SKM-1 (cell line): ENCODE results near the gene OR4E1.
"Not testable (repeated sequence)": the region's sequence is repeated elsewhere in the genome, so short reads cannot be mapped to it uniquely, and the experiment has no call there.

Source experiments
- DNase-seq: peaks from one replicate; lab custom pipeline; 2025; ENCODE audit not compliant: unreplicated experiment; lab: John Stamatoyannopoulos, UW

The OR4E1 gene

GRCh38 chr14:21654215-21654614, 19.4 kb downstream of the OR4E1 start:
- no peak for DNase-seq

- DNase-seq = no peak
Observed at GRCh38 chr14:21653331-21653885, 20.2 kb downstream of the OR4E1 start, which contains the start of gene OR4E2. TSS of gene OR4E2 (plus strand) at chr14:21653835. CDS start at chr14:21665083, 11,248 bp downstream.

DNA sequence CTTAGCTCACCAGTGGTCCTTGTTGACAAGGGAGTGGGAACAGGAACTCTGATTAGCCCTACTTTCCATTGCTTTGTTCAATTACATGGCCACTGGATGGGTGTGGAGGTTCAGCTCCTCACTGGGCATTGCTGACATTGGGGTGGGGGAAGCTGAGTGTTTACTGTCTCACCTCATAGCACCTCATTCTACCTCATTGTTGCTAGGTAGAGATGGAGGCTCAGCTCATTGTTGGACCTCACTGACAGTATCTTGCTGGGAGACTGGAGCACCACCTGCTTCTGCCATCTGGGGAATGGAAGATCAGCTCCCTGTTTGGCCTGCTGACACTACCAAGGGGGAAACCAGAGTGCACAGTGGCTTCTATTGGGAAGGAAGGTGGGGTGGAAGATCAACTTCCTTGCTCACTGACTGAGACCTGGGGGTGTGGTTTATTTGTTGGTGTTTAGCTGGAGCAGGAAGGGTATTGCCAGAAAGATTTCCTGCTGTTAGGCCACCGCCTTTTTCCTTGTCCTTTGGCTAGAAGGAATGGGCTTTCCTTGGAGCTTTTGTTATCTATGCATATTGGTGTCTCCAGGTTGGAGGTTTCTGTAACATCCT, 21.3 kb downstream of the OR4E1 start:
- no peak for DNase-seq

- no peak for DNase-seq
Observed at GRCh38 chr14:21647380-21647779, 26.2 kb downstream of the OR4E1 start.

DNA sequence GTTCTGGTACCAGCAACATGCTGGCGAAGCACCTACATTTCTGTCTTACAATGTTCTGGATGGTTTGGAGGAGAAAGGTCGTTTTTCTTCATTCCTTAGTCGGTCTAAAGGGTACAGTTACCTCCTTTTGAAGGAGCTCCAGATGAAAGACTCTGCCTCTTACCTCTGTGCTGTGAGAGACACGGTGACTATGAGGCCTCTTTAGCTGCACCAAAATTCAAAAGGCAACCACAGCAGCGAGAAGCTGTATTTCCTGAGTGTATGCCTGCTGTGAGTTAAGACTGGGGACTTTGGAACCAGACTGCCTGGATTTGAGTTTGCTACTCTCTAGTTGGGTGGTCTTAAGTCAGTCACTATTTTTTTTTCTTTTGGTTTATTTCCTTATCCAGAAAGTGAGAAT, 30.2 kb downstream of the OR4E1 start:
- no peak for DNase-seq

DNA sequence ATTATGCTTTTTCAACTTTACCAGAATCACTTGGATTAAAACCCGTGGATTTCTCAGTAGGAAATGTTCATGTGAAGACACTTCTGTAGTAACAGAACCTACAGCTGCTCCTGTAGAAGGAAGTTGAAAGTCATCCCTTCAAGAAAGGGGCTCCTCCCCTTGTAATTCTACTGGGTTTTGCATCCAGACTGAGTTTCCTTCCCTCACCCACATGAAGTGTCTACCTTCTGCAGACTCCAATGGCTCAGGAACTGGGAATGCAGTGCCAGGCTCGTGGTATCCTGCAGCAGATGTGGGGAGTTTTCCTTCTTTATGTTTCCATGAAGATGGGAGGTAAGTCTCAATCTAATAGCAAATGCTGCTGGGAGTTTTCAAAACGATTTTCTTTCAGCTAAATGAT, 30.9 kb downstream of the OR4E1 start:
- DNase-seq = no peak

GRCh38 chr14:21634840-21635239, 38.8 kb downstream of the OR4E1 start, which contains the start of gene OR10G2:
TSS of gene OR10G2 (minus strand) at chr14:21634940. CDS start at chr14:21634842, 98 bp downstream.
- DNase-seq = no peak

DNA sequence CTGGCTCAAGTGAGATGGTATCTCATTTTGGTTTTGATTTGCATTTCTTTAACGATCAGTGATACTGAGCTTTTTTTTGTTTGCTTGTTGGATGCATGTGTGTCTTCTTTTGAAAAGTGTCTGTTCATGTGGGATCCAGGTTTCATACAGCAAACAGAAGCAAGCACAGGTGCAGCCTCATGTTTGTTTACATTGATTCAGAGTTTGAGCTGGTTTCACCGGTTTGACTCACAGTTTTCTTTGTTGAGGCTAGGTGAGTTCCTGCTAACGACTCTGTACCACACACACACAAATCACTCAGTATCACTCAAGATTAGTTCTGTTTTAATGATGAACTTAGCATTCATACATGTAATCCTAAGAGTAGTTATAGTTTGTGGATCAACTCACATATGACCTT, 42.5 kb downstream of the OR4E1 start:
- DNase-seq = no peak

GRCh38 chr14:21630503-21630902, 43.1 kb downstream of the OR4E1 start:
- DNase-seq = not testable (repeated sequence)

- no peak for DNase-seq
Observed at GRCh38 chr14:21626491-21627230, 47.0 kb downstream of the OR4E1 start.
